Sigmoid colon (tissue), 7 donors: ENCODE measurements around the gene COL4A2. TPM values are rescaled to one million over a fixed set of nuclear protein-coding genes. Genes with fewer than 3 reads are reported as not detected.
A peak's percentile ranks its signal among the peaks of the same experiment; 100 is the strongest.
"Not testable (repeated sequence)": the region's sequence is repeated elsewhere in the genome, so short reads cannot be mapped to it uniquely, and the experiment has no call there.

Source experiments
- DNase-seq: peaks from one replicate; pipeline ENCODE4 v3.0.0-alpha.2; 2019
- H3K27ac ChIP-seq, 4 donors: fragments of 200-600 bp; sonication (generic); one replicate each; pipeline ENCODE4 v1.5.1; 2016 to 2019; ENCODE audit warnings: mild to moderate bottlenecking in 1 of 4
- H3K27me3 ChIP-seq, 3 donors: fragments of 200-600 bp; sonication (generic); one replicate each; pipeline ENCODE4 v1.5.1; 2019; ENCODE audit warnings: mild to moderate bottlenecking in 1 of 3
- H3K36me3 ChIP-seq, 4 donors: fragments of 200-600 bp; sonication (generic); one replicate each; pipeline ENCODE4 v1.5.1; 2016 to 2019
- H3K4me1 ChIP-seq, 4 donors: fragments of 200-600 bp; sonication (generic); one replicate each; pipeline ENCODE4 v1.5.1; 2017 to 2019
- H3K4me3 ChIP-seq, 4 donors: fragments of 200-600 bp; sonication (generic); one replicate each; pipeline ENCODE4 v1.5.1; 2017 to 2019; ENCODE audit warnings: mild to moderate bottlenecking in 2 of 4, moderate library complexity in 1 of 4
- H3K9me3 ChIP-seq, 4 donors: fragments of 200-600 bp in 3 of 4; sonication (generic) in 3 of 4; one replicate each; pipeline versions ENCODE4 v1.5.1 to v1.6.1; 2013 to 2019
- EP300 ChIP-seq, 4 donors: sonication (generic); formaldehyde crosslinking; IDR thresholded peaks; one replicate each; pipeline ENCODE4 v1.6.1; 2017; ENCODE audit warnings: antibody characterized with exemption in 4 of 4
- POLR2A ChIP-seq, 2 donors: fragments of 450-650 bp; IDR thresholded peaks; one replicate each; pipeline ENCODE4 v1.6.1; 2016; ENCODE audit warnings: antibody characterized with exemption in 2 of 2, mild to moderate bottlenecking in 2 of 2, moderate library complexity in 2 of 2
- POLR2AphosphoS5 ChIP-seq, 4 donors: sonication (generic); formaldehyde crosslinking; IDR thresholded peaks; one replicate each; pipeline ENCODE4 v1.6.1; 2017; ENCODE audit warnings: antibody characterized with exemption in 4 of 4
- whole genome bisulfite sequencing, 2 donors: extraction: QIAGEN DNeasy Blood & Tissue Kit; methylation state at CpG; one replicate each; pipeline ENCODE4 v1.1.7; 2013; 5-methylcytosine and 5-hydroxymethylcytosine counted together
- intact Hi-C: fragments of 100-400 bp; cut with DNase I; formaldehyde crosslinking; loops from one replicate; pipeline ENCODE4 v1.15.1; 2023
- polyA plus RNA-seq, 3 donors: library from polyadenylated mRNA; stranded (reverse); fragments of 200-250 nt; gene quantifications; one replicate each; pipeline ENCODE4 v1.2.3, GENCODE V29; 2013
- total RNA-seq, 4 donors: library from RNA; depleted of rRNA; stranded (reverse); fragments of >200 nt; gene quantifications; one replicate each; pipeline ENCODE4 v1.1.0, GENCODE V29; 2016
- TF ChIP-seq, protein P1 (sequence below), 4 experiments: fragments of 450-650 bp in 3 of 4; fragments of 200-600 bp in 1 of 4; IDR thresholded peaks; one replicate each; pipeline ENCODE4 v1.5.1; 2016 to 2019; ENCODE audit warnings: antibody characterized with exemption in 4 of 4, mild to moderate bottlenecking in 3 of 4, moderate library complexity in 2 of 4
- donor health status: healthy with polysubstance abuse.
- donor health status: Bipolar disorder and iron deficiency.
- donor health status: healthy.

Gene COL4A2
- total and polyA plus RNA-seq, 7 donors, result 24.0 to 1,039 (median 306) TPM

DNA sequence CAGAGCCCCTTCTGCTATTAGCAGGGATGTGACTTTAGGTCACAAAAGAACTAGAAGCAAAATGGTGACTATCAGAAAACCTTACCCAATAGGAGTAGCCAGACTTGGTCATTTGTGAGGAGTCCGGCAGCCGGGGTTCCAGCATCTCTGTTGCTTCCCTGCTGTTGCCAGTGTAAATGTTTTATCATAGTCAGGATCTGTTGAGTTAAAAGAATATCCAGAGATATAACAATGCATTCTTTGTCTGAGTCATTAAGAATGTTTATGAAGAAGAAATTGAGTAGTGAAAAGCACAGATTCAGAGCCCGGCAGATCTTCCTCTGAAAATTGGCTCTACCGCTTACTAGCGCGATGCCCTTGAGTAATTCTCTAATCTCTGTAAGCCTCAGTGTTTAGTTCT lies 84.2 kb downstream of the COL4A2 start:
- TF ChIP-seq EP300 (IDR thresholded peaks at IDR 0.05) (no peak), POLR2AphosphoS5 (IDR thresholded peaks at IDR 0.05) (no peak), POLR2A (IDR thresholded peaks at IDR 0.05) (no peak)
- TF ChIP-seq, protein P1, sequence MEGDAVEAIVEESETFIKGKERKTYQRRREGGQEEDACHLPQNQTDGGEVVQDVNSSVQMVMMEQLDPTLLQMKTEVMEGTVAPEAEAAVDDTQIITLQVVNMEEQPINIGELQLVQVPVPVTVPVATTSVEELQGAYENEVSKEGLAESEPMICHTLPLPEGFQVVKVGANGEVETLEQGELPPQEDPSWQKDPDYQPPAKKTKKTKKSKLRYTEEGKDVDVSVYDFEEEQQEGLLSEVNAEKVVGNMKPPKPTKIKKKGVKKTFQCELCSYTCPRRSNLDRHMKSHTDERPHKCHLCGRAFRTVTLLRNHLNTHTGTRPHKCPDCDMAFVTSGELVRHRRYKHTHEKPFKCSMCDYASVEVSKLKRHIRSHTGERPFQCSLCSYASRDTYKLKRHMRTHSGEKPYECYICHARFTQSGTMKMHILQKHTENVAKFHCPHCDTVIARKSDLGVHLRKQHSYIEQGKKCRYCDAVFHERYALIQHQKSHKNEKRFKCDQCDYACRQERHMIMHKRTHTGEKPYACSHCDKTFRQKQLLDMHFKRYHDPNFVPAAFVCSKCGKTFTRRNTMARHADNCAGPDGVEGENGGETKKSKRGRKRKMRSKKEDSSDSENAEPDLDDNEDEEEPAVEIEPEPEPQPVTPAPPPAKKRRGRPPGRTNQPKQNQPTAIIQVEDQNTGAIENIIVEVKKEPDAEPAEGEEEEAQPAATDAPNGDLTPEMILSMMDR (IDR thresholded peaks at IDR 0.05), result no peak
- H3K4me1 ChIP-seq, result peaks cover 0 to 79% (median 74%) of the 10 kb centered on the region in 4 donors
- no peak overlapping the region for H3K4me3 ChIP-seq
- DNase-seq, result no peak
- H3K27me3 ChIP-seq, result no peaks in the 10 kb centered on the region
- intact Hi-C loops, result no loop called here
- peak overlapping the region; percentile 90 to 96 (median 93) for H3K27ac ChIP-seq
- WGBS, 2 donors, result 84 to 95% methylated on average over 6 of the region's 6 CpGs
- H3K9me3 ChIP-seq, result no peaks in the 10 kb centered on the region
- H3K36me3 ChIP-seq, result no peaks in the 10 kb centered on the region

DNA sequence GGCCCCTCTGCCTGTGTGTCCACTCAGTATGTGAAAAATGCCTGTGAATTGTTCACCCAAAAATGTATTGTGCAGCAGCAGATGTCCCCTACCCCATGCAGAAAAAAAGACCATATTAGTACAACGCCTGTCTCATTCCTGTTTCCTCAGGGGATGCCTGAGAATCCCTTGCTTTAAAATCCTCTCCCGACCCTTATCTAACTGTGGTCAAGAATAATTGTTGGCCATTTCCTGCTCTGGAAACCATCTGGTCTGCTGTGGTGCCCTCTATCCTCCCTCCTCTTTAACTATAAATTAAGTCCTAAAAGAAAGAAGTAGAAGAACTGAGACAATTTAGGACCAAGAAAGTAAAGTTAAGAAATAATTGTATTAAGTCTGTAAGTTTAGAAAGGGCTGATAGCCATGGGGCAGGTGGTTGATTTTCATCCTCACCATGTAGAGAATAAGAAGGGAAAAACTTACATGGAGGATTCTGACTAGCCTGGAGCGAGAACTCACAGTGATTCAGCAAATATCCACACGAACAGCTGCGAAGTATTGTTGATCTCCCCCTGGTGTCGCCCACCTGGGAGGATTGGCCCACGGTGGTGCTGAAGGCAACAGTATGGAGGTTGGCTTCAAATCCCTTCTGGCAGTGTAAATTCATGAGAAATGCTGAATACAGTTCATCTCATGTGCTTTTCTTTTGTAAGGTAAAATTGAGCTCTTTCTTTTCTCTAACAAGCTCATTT lies 85.6 kb downstream of the COL4A2 start:
- intact Hi-C loops, result no loop called here
- no peak for DNase-seq
- 42 to 78% methylated on average over 7 of the region's 7 CpGs for WGBS, 2 donors
- Histone ChIP-seq H3K27ac (peak overlapping the region; percentile 90 to 96 (median 93)), H3K4me1 (peaks cover 0 to 78% (median 75%) of the 10 kb centered on the region in 4 donors), H3K9me3 (no peaks in the 10 kb centered on the region), H3K27me3 (no peaks in the 10 kb centered on the region), H3K4me3 (no peak overlapping the region), H3K36me3 (no peaks in the 10 kb centered on the region)
- TF ChIP-seq POLR2A (IDR thresholded peaks at IDR 0.05) (no peak), POLR2AphosphoS5 (IDR thresholded peaks at IDR 0.05) (no peak), EP300 (IDR thresholded peaks at IDR 0.05) (no peak)
- TF ChIP-seq, protein P1 (IDR thresholded peaks at IDR 0.05), result no peak

DNA sequence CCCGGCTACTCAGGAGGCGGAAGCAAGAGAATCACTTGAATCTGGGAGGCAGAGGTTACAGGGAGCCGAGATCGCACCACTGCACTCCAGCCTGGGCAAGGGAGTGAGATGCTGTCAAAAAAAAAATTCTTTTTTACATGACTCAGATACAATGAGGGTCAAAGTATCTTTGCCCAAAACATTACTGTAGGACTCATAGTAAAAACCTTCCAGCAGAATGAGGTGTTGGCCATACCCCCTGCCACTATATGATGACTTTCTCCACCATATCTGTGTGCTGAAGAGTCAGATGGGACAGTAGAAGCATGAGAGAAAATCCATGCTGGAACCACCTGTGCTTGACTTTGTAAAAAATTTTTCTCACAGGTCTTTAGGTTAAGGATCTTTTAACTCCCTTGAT lies 86.7 kb downstream of the COL4A2 start:
- no peak for DNase-seq
- Histone ChIP-seq H3K27me3 (no peaks in the 10 kb centered on the region), H3K36me3 (no peaks in the 10 kb centered on the region), H3K4me3 (no peak overlapping the region), H3K9me3 (no peaks in the 10 kb centered on the region), H3K27ac (peak overlapping the region; percentile 90 to 96 (median 93)), H3K4me1 (peaks cover 0 to 78% (median 77%) of the 10 kb centered on the region in 4 donors)
- WGBS, 2 donors, result 91 to 93% methylated on average over 4 of the region's 4 CpGs
- intact Hi-C loops, result no loop called here
- TF ChIP-seq POLR2AphosphoS5 (IDR thresholded peaks at IDR 0.05) (no peak), POLR2A (IDR thresholded peaks at IDR 0.05) (no peak), EP300 (IDR thresholded peaks at IDR 0.05) (no peak)
- TF ChIP-seq, protein P1 (IDR thresholded peaks at IDR 0.05), result no peak

DNA sequence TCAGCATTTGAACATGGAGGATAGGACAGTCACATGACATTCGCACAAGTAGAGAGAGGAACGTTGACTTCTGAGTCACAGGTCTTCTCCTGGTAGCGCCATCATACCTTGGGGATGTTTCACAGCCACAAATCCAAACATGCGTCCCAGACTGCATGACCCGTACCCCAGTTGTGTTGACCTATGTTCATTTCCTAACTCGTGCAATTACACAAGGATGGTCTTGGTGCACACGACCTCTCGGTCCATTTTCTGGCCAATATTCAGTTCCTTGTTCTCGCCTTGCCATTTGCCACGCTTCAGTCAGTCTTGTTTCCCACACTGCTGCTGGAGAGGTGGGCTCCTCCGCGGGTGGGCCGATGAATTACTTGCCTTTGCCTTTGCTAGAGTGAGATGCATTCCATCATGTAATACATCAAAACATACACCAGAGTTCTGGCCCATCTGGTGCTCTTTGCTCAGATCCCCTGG lies 87.3 kb downstream of the COL4A2 start:
- Histone ChIP-seq H3K4me1 (peaks cover 0 to 78% (median 77%) of the 10 kb centered on the region in 4 donors), H3K36me3 (no peaks in the 10 kb centered on the region), H3K9me3 (no peaks in the 10 kb centered on the region), H3K27me3 (no peaks in the 10 kb centered on the region), H3K4me3 (no peak overlapping the region), H3K27ac (peak overlapping the region; percentile 90 to 96 (median 93))
- WGBS, 2 donors, result 93% methylated on average over 13 of the region's 13 CpGs
- no peak for DNase-seq
- TF ChIP-seq POLR2A (IDR thresholded peaks at IDR 0.05), result no peak
- TF ChIP-seq POLR2AphosphoS5 (IDR thresholded peaks at IDR 0.05), result no peak
- no peak for TF ChIP-seq EP300 (IDR thresholded peaks at IDR 0.05)
- TF ChIP-seq, protein P1 (IDR thresholded peaks at IDR 0.05), result no peak
- intact Hi-C loops, result no loop called here

DNA sequence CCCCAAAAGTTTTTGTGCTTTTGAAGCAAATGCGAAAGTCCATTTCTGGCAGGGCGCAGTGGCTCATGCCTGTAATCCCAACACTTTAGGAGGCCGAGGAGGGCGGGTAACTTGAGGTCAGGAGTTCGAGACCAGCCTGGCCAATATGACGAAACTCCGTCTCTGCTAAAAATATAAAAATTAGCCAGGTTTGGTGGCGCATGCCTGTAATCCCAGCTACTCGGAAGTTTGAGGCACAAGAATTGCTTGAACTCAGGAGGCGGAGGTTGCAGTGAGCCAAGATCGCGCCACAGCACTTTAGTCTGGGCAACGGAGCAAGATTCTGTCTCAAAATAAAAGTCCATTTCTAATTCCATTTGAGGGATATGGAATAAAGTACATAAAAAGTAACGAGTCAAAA lies 88.5 kb downstream of the COL4A2 start:
- H3K27ac ChIP-seq, result peak overlapping the region; percentile 90 to 96 (median 93)
- intact Hi-C loops, result loop anchor here (5.0 kb wide), 1 partner anchor 88 kb away; the partner anchor contains the start of genes COL4A1 and COL4A2
- not testable (repeated sequence) for H3K36me3 ChIP-seq, H3K27me3 ChIP-seq, H3K9me3 ChIP-seq, H3K4me3 ChIP-seq, DNase-seq
- H3K4me1 ChIP-seq, result peaks cover 0 to 81% (median 79%) of the 10 kb centered on the region in 4 donors
- 89 to 93% methylated on average over 14 of the region's 14 CpGs for WGBS, 2 donors
